ENCODE measurements around the gene PER2. TPM values are rescaled to one million over a fixed set of nuclear protein-coding genes. Genes with fewer than 3 reads are reported as not detected.

PER2 gene
- total RNA-seq (2014; rRNA removed; shearing (Covaris generic)) (8.4 and 9.7 TPM in 2 replicates), total RNA-seq (2022) (18.6 and 20.4 TPM in 2 replicates), Bru-seq, nascent RNA (percentile 59 among the genes with signal in this experiment), BruChase-seq, experiment 1, labeled RNA remaining after a 6-hour chase (percentile 61 among the genes with signal in this experiment), BruChase-seq, experiment 2, labeled RNA remaining after a 2-hour chase (percentile 69 among the genes with signal in this experiment)
- long read RNA-seq, full-length matches to known transcripts: 1 of 13 reads
- long read RNA-seq, partial matches to known transcripts: 3 of 13 reads
- long read RNA-seq, other reads (novel, unspliced or antisense): 9 of 13 reads

DNA sequence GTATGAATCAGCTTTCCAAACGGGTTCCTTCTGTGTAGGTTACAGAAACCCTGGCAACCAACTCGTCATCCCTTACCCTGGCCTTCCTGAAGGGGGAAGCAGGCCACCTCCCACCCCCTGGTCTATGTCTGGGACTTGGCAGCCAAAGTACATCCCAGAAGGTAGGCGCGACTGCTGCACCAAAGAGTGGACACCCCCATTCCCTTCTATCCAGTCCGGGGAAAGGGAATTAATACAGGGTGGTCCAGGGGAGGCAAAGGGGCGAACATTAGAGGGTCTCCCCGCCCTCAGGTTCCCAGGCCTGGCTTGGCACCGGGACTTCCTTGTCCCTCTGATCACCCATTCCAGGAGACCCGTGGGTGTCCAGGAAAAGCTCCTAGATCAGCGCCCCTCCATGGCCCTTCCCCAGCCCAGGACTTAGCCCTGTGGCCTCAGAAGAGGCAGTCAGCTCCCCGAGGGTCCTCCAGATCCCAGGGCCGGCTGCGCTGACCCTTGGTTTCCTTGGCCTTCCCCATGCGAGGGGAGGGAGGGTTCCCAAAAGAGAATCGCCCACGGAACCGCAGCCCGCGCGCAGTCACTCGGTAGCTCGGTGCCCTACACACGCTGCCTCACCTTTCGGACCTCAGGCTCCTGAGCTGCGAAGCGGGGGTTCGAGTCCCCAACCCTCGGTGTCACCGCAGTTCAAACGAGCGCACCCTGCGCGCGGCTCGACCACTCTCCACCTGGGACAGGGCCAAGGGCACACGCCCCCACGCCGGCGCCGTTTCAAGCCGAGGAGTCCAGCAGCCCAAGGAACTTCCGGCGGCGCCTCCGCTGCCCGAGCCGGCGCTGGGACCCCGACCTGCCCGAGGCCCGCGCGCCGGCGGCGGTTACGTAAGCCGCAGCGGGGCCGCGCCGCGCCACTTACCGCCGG is at the start of gene PER2:
Gene PER2 (minus strand): TSS at position 874 of the 913 bp plus-strand sequence. CDS start 10,674 bp downstream, outside the sequence.
- ChIA-PET CTCF (ENCODE audit: unreplicated experiment) (interaction anchor here (0.9 kb wide), 1 partner anchor 190 kb away, joined by 3 read pairs; no protein-coding TSS in a partner anchor), POLR2A (no interaction called here)
- TF ChIP-seq, protein P1, sequence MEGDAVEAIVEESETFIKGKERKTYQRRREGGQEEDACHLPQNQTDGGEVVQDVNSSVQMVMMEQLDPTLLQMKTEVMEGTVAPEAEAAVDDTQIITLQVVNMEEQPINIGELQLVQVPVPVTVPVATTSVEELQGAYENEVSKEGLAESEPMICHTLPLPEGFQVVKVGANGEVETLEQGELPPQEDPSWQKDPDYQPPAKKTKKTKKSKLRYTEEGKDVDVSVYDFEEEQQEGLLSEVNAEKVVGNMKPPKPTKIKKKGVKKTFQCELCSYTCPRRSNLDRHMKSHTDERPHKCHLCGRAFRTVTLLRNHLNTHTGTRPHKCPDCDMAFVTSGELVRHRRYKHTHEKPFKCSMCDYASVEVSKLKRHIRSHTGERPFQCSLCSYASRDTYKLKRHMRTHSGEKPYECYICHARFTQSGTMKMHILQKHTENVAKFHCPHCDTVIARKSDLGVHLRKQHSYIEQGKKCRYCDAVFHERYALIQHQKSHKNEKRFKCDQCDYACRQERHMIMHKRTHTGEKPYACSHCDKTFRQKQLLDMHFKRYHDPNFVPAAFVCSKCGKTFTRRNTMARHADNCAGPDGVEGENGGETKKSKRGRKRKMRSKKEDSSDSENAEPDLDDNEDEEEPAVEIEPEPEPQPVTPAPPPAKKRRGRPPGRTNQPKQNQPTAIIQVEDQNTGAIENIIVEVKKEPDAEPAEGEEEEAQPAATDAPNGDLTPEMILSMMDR (conservative IDR thresholded peaks at IDR 0.05; ENCODE audit: low read length): peak; percentile 43; the same call in 1 of the 2 replicates
- TF ChIP-seq EZH2phosphoT487 (IDR thresholded peaks at IDR 0.05; ENCODE audit: borderline replicate concordance, low read depth, low read length): no peak
- DNase-seq (ENCODE audit: low spot score): peak; percentile 40
- peaks cover 34% of the 10 kb centered on the region for H3K4me1 ChIP-seq (ENCODE audit: insufficient read depth, low read length, poor library complexity, severe bottlenecking)
- H3K4me3 ChIP-seq (ENCODE audit: low read depth, low read length, poor library complexity, severe bottlenecking): peak within 1 kb of the TSS; percentile 76
- peaks cover 11% of the 10 kb centered on the region for H4K20me1 ChIP-seq (ENCODE audit: insufficient read depth, low read length)
- BruUV-seq (replicated peaks): no TSS peak
- peak within 1 kb of the TSS; percentile 96 for H2AFZ ChIP-seq (ENCODE audit: low read length)
- no peaks in the 10 kb centered on the region for H3K9me3 ChIP-seq (ENCODE audit: low read length)
- H3K4me2 ChIP-seq (ENCODE audit: low read length): peak within 1 kb of the TSS; percentile 97
- H3K9me2 ChIP-seq (ENCODE audit: insufficient read depth, low read length): no peaks in the 10 kb centered on the region
- H3K79me2 ChIP-seq (ENCODE audit: insufficient read depth, low read depth, low read length): peaks cover 27% of the 10 kb centered on the region
- peaks cover 7% of the 10 kb centered on the region; the same call in 1 of the 2 replicates for H3K36me3 ChIP-seq (ENCODE audit: insufficient read depth, low read length)
- intact Hi-C loops (cut with micrococcal nuclease; ENCODE audit: unreplicated experiment): loop anchor here (2.0 kb wide), 3 partner anchors 33 to 139 kb away; partner anchors contain the start of genes ASB1, HES6 and TRAF3IP1
- H3K27ac ChIP-seq (ENCODE audit: low read depth, low read length, poor library complexity, severe bottlenecking): peak within 1 kb of the TSS; percentile 54

DNA sequence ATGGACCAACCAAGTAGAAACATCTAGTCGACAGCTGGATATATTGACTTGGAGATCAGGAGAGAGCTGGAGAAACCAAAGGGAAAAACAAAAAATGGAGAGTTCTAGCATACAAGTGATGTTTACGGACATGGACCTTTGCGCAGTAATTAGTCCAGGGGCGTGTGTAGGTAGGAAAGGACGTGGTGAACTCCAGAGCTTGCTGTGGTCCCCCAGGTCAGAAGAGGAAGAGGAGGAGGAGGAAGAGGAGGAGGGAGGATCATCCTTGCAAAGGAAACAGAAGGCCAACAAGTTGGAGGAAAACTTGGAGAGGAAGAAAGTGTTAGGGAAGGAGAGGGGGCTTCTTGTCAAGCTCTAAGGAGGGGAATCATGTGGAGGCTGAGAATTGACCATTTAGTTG is 49.4 kb upstream of the PER2 start:
- no peak for DNase-seq (ENCODE audit: low spot score)
- Histone ChIP-seq H3K27ac (ENCODE audit: low read depth, low read length, poor library complexity, severe bottlenecking) (no peak overlapping the region), H3K4me2 (ENCODE audit: low read length) (no peak overlapping the region), H3K36me3 (ENCODE audit: insufficient read depth, low read length) (peaks cover 6% of the 10 kb centered on the region; the same call in 1 of the 2 replicates), H3K79me2 (ENCODE audit: insufficient read depth, low read depth, low read length) (no peaks in the 10 kb centered on the region), H3K4me3 (ENCODE audit: low read depth, low read length, poor library complexity, severe bottlenecking) (no peak overlapping the region), H3K9me2 (ENCODE audit: insufficient read depth, low read length) (no peaks in the 10 kb centered on the region), H3K9me3 (ENCODE audit: low read length) (no peaks in the 10 kb centered on the region), H4K20me1 (ENCODE audit: insufficient read depth, low read length) (no peaks in the 10 kb centered on the region), H2AFZ (ENCODE audit: low read length) (no peak overlapping the region), H3K4me1 (ENCODE audit: insufficient read depth, low read length, poor library complexity, severe bottlenecking) (no peaks in the 10 kb centered on the region)
- intact Hi-C loops (cut with micrococcal nuclease; ENCODE audit: unreplicated experiment): no loop called here
- BruUV-seq (replicated peaks): no TSS peak
- ChIA-PET POLR2A (no interaction called here), CTCF (ENCODE audit: unreplicated experiment) (no interaction called here)
- no peak for TF ChIP-seq EZH2phosphoT487 (IDR thresholded peaks at IDR 0.05; ENCODE audit: borderline replicate concordance, low read depth, low read length)
- TF ChIP-seq, protein P1 (conservative IDR thresholded peaks at IDR 0.05; ENCODE audit: low read length): no peak
